ENCODE data around the gene RRAGD. TPM values are rescaled to one million over a fixed set of nuclear protein-coding genes. Genes with fewer than 3 reads are reported as not detected.

Gene RRAGD
- polyA plus RNA-seq, 1 of the 3 experiments (the other 2 are of a cell fraction), result 0.07 TPM

GRCh38 chr6:89352278-89353117 is 59.6 kb downstream of the RRAGD start, which contains the start of gene UBE2J1 (continued):
- peak; percentile 48; the same call in 1 of the 2 replicates for TF ChIP-seq SIN3A (IDR thresholded peaks at IDR 0.05; ENCODE audit: borderline replicate concordance, low read depth, low read length)
- no peak for TF ChIP-seq ZBTB33 (IDR thresholded peaks at IDR 0.05; ENCODE audit: borderline replicate concordance, low read depth)
- 0 out of 2 replicates have a peak, but pooled peaks have one; percentile 29 for TF ChIP-seq YY1 (IDR thresholded peaks at IDR 0.05; ENCODE audit: low read depth)
- TF ChIP-seq RAD21 (IDR thresholded peaks at IDR 0.05; ENCODE audit: low read length), result no peak
- TF ChIP-seq USF2 (IDR thresholded peaks at IDR 0.05; ENCODE audit: borderline replicate concordance, low read depth, low read length), result no peak
- no peak for TF ChIP-seq GATA2 (CRISPR knock-in tag; IDR thresholded peaks at IDR 0.05)
- TF ChIP-seq PBX3 (IDR thresholded peaks at IDR 0.05), result peak; percentile 14; the same call in 1 of the 2 replicates
- TF ChIP-seq RCOR1 (IDR thresholded peaks at IDR 0.05; ENCODE audit: low read length), result no peak
- TF ChIP-seq RXRA (IDR thresholded peaks at IDR 0.05; ENCODE audit: borderline replicate concordance, low read depth), result no peak
- no peak for TF ChIP-seq ELF1 (IDR thresholded peaks at IDR 0.05)
- peak; percentile 54; the same call in 1 of the 2 replicates for TF ChIP-seq RFX5 (IDR thresholded peaks at IDR 0.05; ENCODE audit: low read length)
- peak; percentile 72 for TF ChIP-seq TAF1 (IDR thresholded peaks at IDR 0.05; ENCODE audit: borderline replicate concordance, low read depth, low read length)
- TF ChIP-seq JUND (IDR thresholded peaks at IDR 0.05), result no peak

- no peaks in the 10 kb centered on the region for H3K9me2 ChIP-seq
- peaks cover 16 to 26% of the 10 kb centered on the region in 2 experiments for H3K4me1 ChIP-seq (ENCODE audit: control insufficient read depth in 1 of 2, insufficient read depth in 2 of 2, low read depth in 1 of 2, low read length in 1 of 2)
- peak overlapping the region; percentile 96 for H3K9ac ChIP-seq
- peak; percentile 34 for DNase-seq
- H3K36me3 ChIP-seq (replicated peaks in 1 of 2; ENCODE audit: control insufficient read depth in 1 of 2, insufficient read depth in 2 of 2, low read length in 1 of 2), result no peaks in the 10 kb centered on the region
- H3K79me2 ChIP-seq (ENCODE audit: insufficient read depth), result peaks cover 63% of the 10 kb centered on the region
- 3% methylated on average over 12 of the region's 12 CpGs for WGBS (ENCODE audit: low lambda C conversion rate)
- no peaks in the 10 kb centered on the region for H3K9me3 ChIP-seq
- CTCF ChIA-PET, result interaction anchor here (0.6 to 4.5 kb wide), 6 partner anchors 9 to 1104 kb away, joined by 3 to 34 read pairs (median 3); no protein-coding TSS in a partner anchor
- no peaks in the 10 kb centered on the region for H3K27me3 ChIP-seq (ENCODE audit: insufficient read depth)
- peaks cover 7% of the 10 kb centered on the region for H3F3A ChIP-seq (replicated peaks; ENCODE audit: insufficient read depth)
- peak; percentile 22; the same call in 1 of the 2 replicates for TF ChIP-seq GATA2 (CRISPR knock-in tag; IDR thresholded peaks at IDR 0.05)
- TF ChIP-seq MAX (IDR thresholded peaks at IDR 0.05; ENCODE audit: low read depth), result no peak
- peak overlapping the region; percentile 82 for H2AFZ ChIP-seq (ENCODE audit: low read depth)
- POLR2A ChIA-PET, result interaction anchor here (1.0 to 2.4 kb wide), 5 partner anchors 14 to 369 kb away, joined by 3 to 9 read pairs (median 4); partner anchors contain the start of gene PNRC1
- H4K20me1 ChIP-seq (ENCODE audit: insufficient read depth), result peaks cover 37% of the 10 kb centered on the region
- peak overlapping the region; percentile 93 for H3K27ac ChIP-seq (ENCODE audit: low read depth in 2 of 2, low read length in 1 of 2)
- H3K4me2 ChIP-seq, result peak overlapping the region; percentile 77
- peak overlapping the region; percentile 87 to 89 for H3K4me3 ChIP-seq (ENCODE audit: low read depth in 2 of 2, low read length in 1 of 2)
Observed at GRCh38 chr6:89351671-89352277, 60.3 kb downstream of the RRAGD start.
